Mesendoderm (in vitro differentiated cells): Measurements from ENCODE around the gene B3GNT5.
A peak's percentile ranks its signal among the peaks of the same experiment; 100 is the strongest.

ENCODE experiments used
- DNase-seq: peaks from one replicate; pipeline ENCODE4 v3.0.0; 2013
- H2AK5ac ChIP-seq: 2 replicates; pipeline ENCODE4 v1.6.1; 2013; ENCODE audit warnings: low read length, inconsistent platforms
- H2BK120ac ChIP-seq: 2 replicates; pipeline ENCODE4 v1.6.1; 2013; ENCODE audit warnings: low read depth, mild to moderate bottlenecking, low read length, moderate library complexity, mixed read lengths
- H2BK15ac ChIP-seq: replicated peaks from 2 replicates; pipeline ENCODE4 v1.6.1; 2013; ENCODE audit warnings: low read depth, mild to moderate bottlenecking, moderate library complexity
- H2BK5ac ChIP-seq: 2 replicates; pipeline ENCODE4 v1.6.1; 2013; ENCODE audit warnings: low read length, inconsistent platforms
- H3K18ac ChIP-seq: 2 replicates; pipeline ENCODE4 v1.6.1; 2013; ENCODE audit warnings: mild to moderate bottlenecking, low read length, mixed read lengths
- H3K23ac ChIP-seq: one replicate; pipeline ENCODE4 v1.6.1; 2013; ENCODE audit warnings: low read length
- H3K27ac ChIP-seq: 2 replicates; pipeline ENCODE4 v1.5.1; 2013; ENCODE audit warnings: low read depth, mild to moderate bottlenecking, inconsistent platforms, low read length, moderate library complexity
- H3K27me3 ChIP-seq: 2 replicates; pipeline ENCODE4 v1.6.1; 2013; ENCODE audit warnings: low read length, control low read depth, mild to moderate bottlenecking, inconsistent platforms; ENCODE audit not compliant: insufficient read depth, poor library complexity
- H3K36me3 ChIP-seq: 2 replicates; pipeline ENCODE4 v1.6.1; 2013; ENCODE audit warnings: low read length, inconsistent platforms; ENCODE audit not compliant: control insufficient read depth, insufficient read depth
- H3K4ac ChIP-seq: one replicate; pipeline ENCODE4 v1.6.1; 2013; ENCODE audit warnings: low read depth, mild to moderate bottlenecking, low read length, moderate library complexity
- H3K4me1 ChIP-seq: 2 replicates; pipeline ENCODE4 v1.6.1; 2013; ENCODE audit warnings: low read depth, low read length, inconsistent platforms; ENCODE audit not compliant: control insufficient read depth
- H3K4me2 ChIP-seq: 2 replicates; pipeline ENCODE4 v1.6.1; 2013; ENCODE audit warnings: low read length
- H3K4me3 ChIP-seq: 2 replicates; pipeline ENCODE4 v1.5.1; 2013; ENCODE audit warnings: mild to moderate bottlenecking, low read length
- H3K56ac ChIP-seq: one replicate; pipeline ENCODE4 v1.6.1; 2013; ENCODE audit warnings: low read length
- H3K79me1 ChIP-seq: 2 replicates; pipeline ENCODE4 v1.6.1; 2013; ENCODE audit warnings: low read length, inconsistent platforms
- H3K79me2 ChIP-seq: 2 replicates; pipeline ENCODE4 v1.6.1; 2013; ENCODE audit warnings: mild to moderate bottlenecking, low read length; ENCODE audit not compliant: control insufficient read depth, insufficient read depth
- H3K9ac ChIP-seq: 2 replicates; pipeline ENCODE4 v1.6.1; 2013; ENCODE audit warnings: low read length, inconsistent platforms
- H4K5ac ChIP-seq: one replicate; pipeline ENCODE4 v1.6.1; 2013; ENCODE audit warnings: low read length
- H4K8ac ChIP-seq: one replicate; pipeline ENCODE4 v1.6.1; 2013; ENCODE audit warnings: low read depth, mild to moderate bottlenecking, control low read depth, low read length, moderate library complexity
- WGBS: extraction: QIAGEN DNeasy Blood & Tissue Kit; methylation state at CpG from one replicate; pipeline ENCODE4 v1.1.7; 2013; ENCODE audit warnings: low lambda C conversion rate, missing lambda C conversion rate; ENCODE audit not compliant: insufficient coverage; ENCODE audit errors: extremely low coverage; 5-methylcytosine and 5-hydroxymethylcytosine counted together

The B3GNT5 gene

GRCh38 chr3:183230826-183231225, 22.2 kb upstream of the B3GNT5 start:
- Histone ChIP-seq H3K4ac (no peak overlapping the region), H3K27ac (no peak overlapping the region), H3K23ac (no peak overlapping the region), H4K8ac (no peak overlapping the region), H3K4me2 (no peak overlapping the region), H3K4me3 (no peak overlapping the region), H3K9ac (no peak overlapping the region), H3K18ac (no peak overlapping the region), H4K5ac (no peak overlapping the region), H2BK120ac (no peak overlapping the region), H2BK5ac (no peak overlapping the region), H2BK15ac (no peak overlapping the region), H3K56ac (no peak overlapping the region), H3K27me3 (no peaks in the 10 kb centered on the region), H3K79me2 (no peaks in the 10 kb centered on the region), H3K79me1 (no peaks in the 10 kb centered on the region), H3K4me1 (no peaks in the 10 kb centered on the region), H3K36me3 (no peaks in the 10 kb centered on the region), H2AK5ac (no peak overlapping the region)
- DNase-seq: no peak
- WGBS: no CpG with 5 or more reads among the region's 3 CpGs

GRCh38 chr3:183233966-183234365, 19.1 kb upstream of the B3GNT5 start:
- Histone ChIP-seq H3K79me2 (no peaks in the 10 kb centered on the region), H2BK5ac (no peak overlapping the region), H2BK15ac (no peak overlapping the region), H3K27ac (no peak overlapping the region), H3K56ac (no peak overlapping the region), H3K4ac (no peak overlapping the region), H3K36me3 (no peaks in the 10 kb centered on the region), H3K23ac (no peak overlapping the region), H3K4me3 (no peak overlapping the region), H4K8ac (no peak overlapping the region), H4K5ac (no peak overlapping the region), H3K4me1 (no peaks in the 10 kb centered on the region), H2BK120ac (no peak overlapping the region), H3K27me3 (no peaks in the 10 kb centered on the region), H3K18ac (no peak overlapping the region), H2AK5ac (no peak overlapping the region), H3K79me1 (no peaks in the 10 kb centered on the region), H3K4me2 (no peak overlapping the region), H3K9ac (no peak overlapping the region)
- no CpG with 5 or more reads among the region's 4 CpGs for WGBS
- DNase-seq: no peak

GRCh38 chr3:183239046-183239445, 14.0 kb upstream of the B3GNT5 start:
- Histone ChIP-seq H3K56ac (no peak overlapping the region), H4K8ac (no peak overlapping the region), H3K36me3 (no peaks in the 10 kb centered on the region), H3K27me3 (no peaks in the 10 kb centered on the region), H2BK120ac (no peak overlapping the region), H2AK5ac (no peak overlapping the region), H3K79me2 (no peaks in the 10 kb centered on the region), H4K5ac (no peak overlapping the region), H3K4me1 (no peaks in the 10 kb centered on the region), H2BK15ac (no peak overlapping the region), H3K4me3 (no peak overlapping the region), H3K9ac (no peak overlapping the region), H3K18ac (no peak overlapping the region), H3K23ac (no peak overlapping the region), H3K4ac (no peak overlapping the region), H3K27ac (no peak overlapping the region), H3K79me1 (no peaks in the 10 kb centered on the region), H3K4me2 (no peak overlapping the region), H2BK5ac (no peak overlapping the region)
- no CpG with 5 or more reads among the region's 5 CpGs for WGBS
- no peak for DNase-seq

- Histone ChIP-seq H3K36me3 (no peaks in the 10 kb centered on the region), H2AK5ac (no peak overlapping the region), H3K4me1 (peaks cover 2% of the 10 kb centered on the region), H3K23ac (no peak overlapping the region), H3K27me3 (no peaks in the 10 kb centered on the region), H3K27ac (no peak overlapping the region), H4K8ac (no peak overlapping the region), H3K9ac (no peak overlapping the region), H2BK120ac (no peak overlapping the region), H3K79me2 (no peaks in the 10 kb centered on the region), H3K4ac (no peak overlapping the region), H3K4me3 (no peak overlapping the region), H4K5ac (no peak overlapping the region), H3K79me1 (no peaks in the 10 kb centered on the region), H3K18ac (no peak overlapping the region), H2BK5ac (no peak overlapping the region), H3K4me2 (no peak overlapping the region), H3K56ac (no peak overlapping the region), H2BK15ac (no peak overlapping the region)
- no peak for DNase-seq
- WGBS: no CpG with 5 or more reads among the region's 1 CpG
Observed at GRCh38 chr3:183242431-183242830, 10.6 kb upstream of the B3GNT5 start.

GRCh38 chr3:183244219-183244618, 8.8 kb upstream of the B3GNT5 start:
- Histone ChIP-seq H3K23ac (no peak overlapping the region), H4K5ac (no peak overlapping the region), H3K56ac (no peak overlapping the region), H3K79me1 (no peaks in the 10 kb centered on the region), H3K4me1 (peaks cover 7% of the 10 kb centered on the region), H3K27me3 (no peaks in the 10 kb centered on the region), H3K9ac (no peak overlapping the region), H4K8ac (no peak overlapping the region), H2BK120ac (no peak overlapping the region), H2BK15ac (no peak overlapping the region), H2BK5ac (no peak overlapping the region), H3K4ac (no peak overlapping the region), H2AK5ac (no peak overlapping the region), H3K79me2 (no peaks in the 10 kb centered on the region), H3K4me3 (no peak overlapping the region), H3K27ac (no peak overlapping the region), H3K18ac (no peak overlapping the region), H3K4me2 (no peak overlapping the region), H3K36me3 (no peaks in the 10 kb centered on the region)
- DNase-seq: no peak
- WGBS: no CpG with 5 or more reads among the region's 2 CpGs

- Histone ChIP-seq H3K4me1 (peaks cover 10% of the 10 kb centered on the region), H3K4me3 (no peak overlapping the region), H3K18ac (no peak overlapping the region), H3K4ac (no peak overlapping the region), H3K4me2 (no peak overlapping the region), H3K9ac (no peak overlapping the region), H3K36me3 (no peaks in the 10 kb centered on the region), H4K8ac (no peak overlapping the region), H3K27ac (no peak overlapping the region), H2AK5ac (no peak overlapping the region), H3K79me1 (no peaks in the 10 kb centered on the region), H4K5ac (no peak overlapping the region), H2BK120ac (no peak overlapping the region), H3K79me2 (no peaks in the 10 kb centered on the region), H3K56ac (no peak overlapping the region), H3K23ac (no peak overlapping the region), H2BK15ac (no peak overlapping the region), H2BK5ac (no peak overlapping the region), H3K27me3 (no peaks in the 10 kb centered on the region)
- DNase-seq: peak; percentile 68
Observed at GRCh38 chr3:183244981-183245476, 8.0 kb upstream of the B3GNT5 start.
